ENCODE measurements around the gene KIRREL3. TPM values are rescaled to one million over a fixed set of nuclear protein-coding genes. Genes with fewer than 3 reads are reported as not detected.
A peak's percentile ranks its signal among the peaks of the same experiment; 100 is the strongest.

The KIRREL3 gene
- total and polyA plus RNA-seq, 5 donors from 2014 or later: not detected

- no peaks in the 10 kb centered on the region for H3K27me3 ChIP-seq (ENCODE audit: control insufficient read depth, insufficient read depth, low read length)
- Mint-ChIP-seq H3K9me3 (peaks cover 0 to 2% (median 0%) of the 10 kb centered on the region in 7 donors), H3K36me3 (no peaks in the 10 kb centered on the region), H3K27me3 (no peaks in the 10 kb centered on the region), H3K27ac (no peak overlapping the region), H3K4me1 (no peaks in the 10 kb centered on the region), H3K4me3 (no peak overlapping the region)
- no peak for DNase-seq
- no peak for ATAC-seq (ENCODE audit: low read depth in 2 of 2)
- no peak overlapping the region for H3K4me3 ChIP-seq (ENCODE audit: low read depth, low read length)
- H3K27ac ChIP-seq (ENCODE audit: insufficient read depth, low read length, poor library complexity, severe bottlenecking): no peak overlapping the region
- no peaks in the 10 kb centered on the region for H3K36me3 ChIP-seq (ENCODE audit: control insufficient read depth, insufficient read depth, low read length)
- H3K4me1 ChIP-seq (ENCODE audit: control insufficient read depth, insufficient read depth, low read length, poor library complexity, severe bottlenecking): no peaks in the 10 kb centered on the region
- H3K9me3 ChIP-seq (ENCODE audit: control insufficient read depth in 2 of 2, low read length in 2 of 2): no peaks in the 10 kb centered on the region
Observed at GRCh38 chr11:126718276-126718675, 282.3 kb downstream of the KIRREL3 start.

GRCh38 chr11:126716456-126717083 lies 284.0 kb downstream of the KIRREL3 start:
- H3K27ac Mint-ChIP-seq: peak overlapping the region in 1 of 3 donors; percentile 27
- Histone ChIP-seq H3K4me1 (ENCODE audit: control insufficient read depth, insufficient read depth, low read length, poor library complexity, severe bottlenecking) (no peaks in the 10 kb centered on the region), H3K9me3 (ENCODE audit: control insufficient read depth in 2 of 2, low read length in 2 of 2) (no peaks in the 10 kb centered on the region), H3K36me3 (ENCODE audit: control insufficient read depth, insufficient read depth, low read length) (no peaks in the 10 kb centered on the region), H3K4me3 (ENCODE audit: low read depth, low read length) (no peak overlapping the region), H3K27ac (ENCODE audit: insufficient read depth, low read length, poor library complexity, severe bottlenecking) (no peak overlapping the region), H3K27me3 (ENCODE audit: control insufficient read depth, insufficient read depth, low read length) (no peaks in the 10 kb centered on the region)
- ATAC-seq (ENCODE audit: low read depth in 2 of 2) (no peak), DNase-seq (peak in 1 of 3 donors; percentile 23)
- H3K4me3 Mint-ChIP-seq: no peak overlapping the region
- H3K4me1 Mint-ChIP-seq: no peaks in the 10 kb centered on the region
- H3K36me3 Mint-ChIP-seq: no peaks in the 10 kb centered on the region
- H3K9me3 Mint-ChIP-seq: peaks cover 0 to 4% (median 0%) of the 10 kb centered on the region in 7 donors
- H3K27me3 Mint-ChIP-seq: no peaks in the 10 kb centered on the region

GRCh38 chr11:126713806-126714205 lies 286.8 kb downstream of the KIRREL3 start:
- DNase-seq (no peak), ATAC-seq (ENCODE audit: low read depth in 2 of 2) (no peak)
- Mint-ChIP-seq H3K36me3 (no peaks in the 10 kb centered on the region), H3K4me3 (no peak overlapping the region), H3K4me1 (no peaks in the 10 kb centered on the region), H3K27ac (no peak overlapping the region), H3K9me3 (peaks cover 0 to 2% (median 0%) of the 10 kb centered on the region in 7 donors), H3K27me3 (no peaks in the 10 kb centered on the region)
- Histone ChIP-seq H3K36me3 (ENCODE audit: control insufficient read depth, insufficient read depth, low read length) (no peaks in the 10 kb centered on the region), H3K4me1 (ENCODE audit: control insufficient read depth, insufficient read depth, low read length, poor library complexity, severe bottlenecking) (no peaks in the 10 kb centered on the region), H3K9me3 (ENCODE audit: control insufficient read depth in 2 of 2, low read length in 2 of 2) (no peaks in the 10 kb centered on the region), H3K4me3 (ENCODE audit: low read depth, low read length) (no peak overlapping the region), H3K27me3 (ENCODE audit: control insufficient read depth, insufficient read depth, low read length) (no peaks in the 10 kb centered on the region), H3K27ac (ENCODE audit: insufficient read depth, low read length, poor library complexity, severe bottlenecking) (no peak overlapping the region)

- Histone ChIP-seq H3K4me1 (ENCODE audit: control insufficient read depth, insufficient read depth, low read length, poor library complexity, severe bottlenecking) (no peaks in the 10 kb centered on the region), H3K27me3 (ENCODE audit: control insufficient read depth, insufficient read depth, low read length) (no peaks in the 10 kb centered on the region), H3K27ac (ENCODE audit: insufficient read depth, low read length, poor library complexity, severe bottlenecking) (no peak overlapping the region), H3K9me3 (ENCODE audit: control insufficient read depth in 2 of 2, low read length in 2 of 2) (no peaks in the 10 kb centered on the region), H3K4me3 (ENCODE audit: low read depth, low read length) (no peak overlapping the region), H3K36me3 (ENCODE audit: control insufficient read depth, insufficient read depth, low read length) (no peaks in the 10 kb centered on the region)
- no peaks in the 10 kb centered on the region for H3K4me1 Mint-ChIP-seq
- ATAC-seq (ENCODE audit: low read depth in 2 of 2) (no peak), DNase-seq (no peak)
- no peak overlapping the region for H3K4me3 Mint-ChIP-seq
- no peak overlapping the region for H3K27ac Mint-ChIP-seq
- H3K36me3 Mint-ChIP-seq: no peaks in the 10 kb centered on the region
- H3K27me3 Mint-ChIP-seq: no peaks in the 10 kb centered on the region
- peaks cover 0 to 2% (median 0%) of the 10 kb centered on the region in 7 donors for H3K9me3 Mint-ChIP-seq
Observed at GRCh38 chr11:126711977-126712625, 288.5 kb downstream of the KIRREL3 start.

- Histone ChIP-seq H3K27me3 (ENCODE audit: control insufficient read depth, insufficient read depth, low read length) (no peaks in the 10 kb centered on the region), H3K9me3 (ENCODE audit: control insufficient read depth in 2 of 2, low read length in 2 of 2) (no peaks in the 10 kb centered on the region), H3K4me3 (ENCODE audit: low read depth, low read length) (no peak overlapping the region), H3K27ac (ENCODE audit: insufficient read depth, low read length, poor library complexity, severe bottlenecking) (no peak overlapping the region), H3K4me1 (ENCODE audit: control insufficient read depth, insufficient read depth, low read length, poor library complexity, severe bottlenecking) (no peaks in the 10 kb centered on the region), H3K36me3 (ENCODE audit: control insufficient read depth, insufficient read depth, low read length) (no peaks in the 10 kb centered on the region)
- Mint-ChIP-seq H3K4me1 (no peaks in the 10 kb centered on the region), H3K27ac (no peak overlapping the region), H3K9me3 (peaks cover 0 to 2% (median 0%) of the 10 kb centered on the region in 7 donors), H3K27me3 (no peaks in the 10 kb centered on the region), H3K4me3 (no peak overlapping the region), H3K36me3 (no peaks in the 10 kb centered on the region)
- ATAC-seq (ENCODE audit: low read depth in 2 of 2) (no peak), DNase-seq (no peak)
Observed at GRCh38 chr11:126710804-126711399, 289.7 kb downstream of the KIRREL3 start.

- ATAC-seq (ENCODE audit: low read depth in 2 of 2): no peak
- no peaks in the 10 kb centered on the region for H3K36me3 Mint-ChIP-seq
- no peaks in the 10 kb centered on the region for H3K4me1 ChIP-seq (ENCODE audit: control insufficient read depth, insufficient read depth, low read length, poor library complexity, severe bottlenecking)
- H3K27ac Mint-ChIP-seq: no peak overlapping the region
- no peak overlapping the region for H3K4me3 Mint-ChIP-seq
- H3K4me1 Mint-ChIP-seq: no peaks in the 10 kb centered on the region
- no peaks in the 10 kb centered on the region for H3K27me3 ChIP-seq (ENCODE audit: control insufficient read depth, insufficient read depth, low read length)
- H3K27me3 Mint-ChIP-seq: no peaks in the 10 kb centered on the region
- no peak overlapping the region for H3K4me3 ChIP-seq (ENCODE audit: low read depth, low read length)
- H3K27ac ChIP-seq (ENCODE audit: insufficient read depth, low read length, poor library complexity, severe bottlenecking): no peak overlapping the region
- H3K36me3 ChIP-seq (ENCODE audit: control insufficient read depth, insufficient read depth, low read length): no peaks in the 10 kb centered on the region
- no peaks in the 10 kb centered on the region for H3K9me3 ChIP-seq (ENCODE audit: control insufficient read depth in 2 of 2, low read length in 2 of 2)
- no peak for DNase-seq
- peaks cover 0 to 2% (median 0%) of the 10 kb centered on the region in 7 donors for H3K9me3 Mint-ChIP-seq
Observed at GRCh38 chr11:126707498-126707897, 293.1 kb downstream of the KIRREL3 start.

- Mint-ChIP-seq H3K4me3 (no peak overlapping the region), H3K27me3 (no peaks in the 10 kb centered on the region), H3K9me3 (no peaks in the 10 kb centered on the region), H3K4me1 (no peaks in the 10 kb centered on the region), H3K27ac (no peak overlapping the region), H3K36me3 (no peaks in the 10 kb centered on the region)
- Histone ChIP-seq H3K27me3 (ENCODE audit: control insufficient read depth, insufficient read depth, low read length) (no peaks in the 10 kb centered on the region), H3K27ac (ENCODE audit: insufficient read depth, low read length, poor library complexity, severe bottlenecking) (no peak overlapping the region), H3K4me1 (ENCODE audit: control insufficient read depth, insufficient read depth, low read length, poor library complexity, severe bottlenecking) (no peaks in the 10 kb centered on the region), H3K36me3 (ENCODE audit: control insufficient read depth, insufficient read depth, low read length) (no peaks in the 10 kb centered on the region), H3K4me3 (ENCODE audit: low read depth, low read length) (no peak overlapping the region), H3K9me3 (ENCODE audit: control insufficient read depth in 2 of 2, low read length in 2 of 2) (no peaks in the 10 kb centered on the region)
- DNase-seq (no peak), ATAC-seq (ENCODE audit: low read depth in 2 of 2) (no peak)
Observed at GRCh38 chr11:126704096-126704495, 296.5 kb downstream of the KIRREL3 start.
